ENCODE measurements around the gene EML6.

The EML6 gene

DNA sequence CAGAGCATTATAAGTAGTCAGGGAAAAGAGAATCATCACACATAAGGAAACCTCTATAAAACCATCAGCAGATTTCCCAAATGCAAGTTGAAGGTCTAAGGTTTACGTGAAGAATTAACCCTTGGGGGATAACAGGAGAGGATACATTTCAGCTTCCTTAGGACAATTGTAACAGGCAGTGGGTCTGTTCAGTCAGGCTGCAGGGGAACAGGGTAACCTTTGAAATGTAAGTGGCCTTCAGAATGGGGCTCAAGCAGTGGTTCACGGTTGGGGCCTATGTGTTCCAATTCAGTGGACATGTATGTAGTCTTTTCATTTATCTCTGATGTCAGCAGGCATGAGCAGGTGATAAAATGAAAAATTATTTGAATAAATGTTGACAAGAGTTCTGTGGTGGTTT, 139.3 kb downstream of the EML6 start:
- no peak for DNase-seq (ENCODE audit: low read depth, low spot score)
- in situ Hi-C loops (cut with HindIII; ENCODE audit: low sequenced_read_pairs) = no loop called here

DNA sequence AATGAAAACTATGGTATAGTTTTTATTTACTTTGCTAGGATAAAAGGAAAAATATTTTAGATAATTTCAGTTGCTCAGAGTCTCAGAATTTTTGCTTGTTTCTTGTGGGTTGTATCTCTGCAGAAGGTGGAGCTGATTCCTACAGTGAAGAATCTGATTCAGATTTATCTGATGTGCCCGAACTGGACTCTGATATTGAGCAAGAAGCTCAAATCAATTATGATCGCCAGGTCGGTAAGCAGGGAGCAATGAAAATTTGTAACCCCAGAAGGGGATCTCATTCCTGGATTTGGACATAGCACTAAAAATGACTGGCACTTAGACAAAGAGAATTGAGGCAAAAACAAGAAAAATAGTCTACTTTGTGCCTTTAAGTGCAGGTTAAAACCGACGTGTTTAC, 140.2 kb downstream of the EML6 start:
- in situ Hi-C loops (cut with HindIII; ENCODE audit: low sequenced_read_pairs) = no loop called here
- DNase-seq (ENCODE audit: low read depth, low spot score) = no peak
- no peak for TF ChIP-seq CTCF (IDR thresholded peaks at IDR 0.05; ENCODE audit: low read depth, low read length)
- H3K4me3 ChIP-seq (ENCODE audit: low read depth, low read length) = no peak overlapping the region

More for the DNA sequence above, 139.3 kb downstream of the EML6 start:
- TF ChIP-seq CTCF (IDR thresholded peaks at IDR 0.05; ENCODE audit: low read depth, low read length) = no peak
- no peak overlapping the region for H3K4me3 ChIP-seq (ENCODE audit: low read depth, low read length)

DNA sequence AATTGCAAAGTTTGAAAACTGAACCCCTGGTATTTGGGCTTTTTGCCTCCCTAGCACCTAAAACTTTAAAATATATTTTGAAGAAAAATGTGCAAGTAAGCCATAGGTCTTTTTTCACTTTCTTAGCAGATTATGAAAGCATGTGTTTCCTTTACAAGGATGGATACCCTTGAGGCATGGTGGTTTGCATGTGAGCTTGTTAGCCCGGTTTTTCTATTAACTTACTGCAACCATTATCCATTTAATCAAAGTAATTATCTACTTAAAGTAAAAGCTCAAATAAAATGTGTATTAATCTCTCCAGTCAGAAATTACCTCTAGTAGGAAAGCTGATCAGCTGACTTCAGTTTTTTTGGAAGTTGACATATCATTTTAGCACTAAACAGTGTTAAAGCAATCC, 140.6 kb downstream of the EML6 start:
- no peak for DNase-seq (ENCODE audit: low read depth, low spot score)
- TF ChIP-seq CTCF (IDR thresholded peaks at IDR 0.05; ENCODE audit: low read depth, low read length) = no peak
- H3K4me3 ChIP-seq (ENCODE audit: low read depth, low read length) = no peak overlapping the region
- in situ Hi-C loops (cut with HindIII; ENCODE audit: low sequenced_read_pairs) = no loop called here

DNA sequence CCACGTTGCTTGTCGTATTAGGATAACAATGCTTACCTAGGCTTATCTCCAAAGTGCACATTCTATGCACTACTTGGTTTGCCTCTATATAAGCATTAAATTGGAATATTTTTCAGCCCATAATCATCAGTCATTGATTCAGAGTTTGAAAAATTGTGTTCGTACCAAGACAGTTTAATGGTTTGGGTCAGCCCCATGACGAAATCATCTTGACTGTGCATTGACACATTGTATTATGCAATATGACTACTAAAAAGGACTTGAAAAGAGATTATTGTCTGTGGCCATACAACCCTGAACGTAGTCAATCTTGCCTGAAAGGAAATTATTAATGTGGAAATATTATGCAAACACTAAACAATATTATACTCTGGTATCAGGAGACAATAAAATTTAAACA, 141.3 kb downstream of the EML6 start:
- no peak overlapping the region for H3K4me3 ChIP-seq (ENCODE audit: low read depth, low read length)
- TF ChIP-seq CTCF (IDR thresholded peaks at IDR 0.05; ENCODE audit: low read depth, low read length) = no peak
- DNase-seq (ENCODE audit: low read depth, low spot score) = no peak
- in situ Hi-C loops (cut with HindIII; ENCODE audit: low sequenced_read_pairs) = no loop called here

DNA sequence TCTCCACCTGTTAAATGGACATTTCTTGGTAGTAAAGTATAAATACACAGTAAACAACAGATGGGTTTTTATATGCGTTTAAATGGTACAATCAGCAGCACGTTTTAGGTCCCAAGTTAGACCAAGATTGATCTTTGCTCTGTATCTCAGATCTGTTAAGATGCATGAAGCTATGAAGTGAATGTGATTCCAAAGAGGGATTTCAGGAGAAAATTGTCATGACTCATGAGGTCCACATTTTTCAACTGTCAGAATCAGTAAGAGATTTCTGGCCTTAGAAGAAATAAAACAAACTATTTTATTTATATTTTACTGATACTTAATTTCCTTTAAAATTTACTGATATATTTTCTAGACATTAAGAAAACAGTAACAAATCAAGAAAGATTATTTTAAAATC, 142.7 kb downstream of the EML6 start:
- in situ Hi-C loops (cut with HindIII; ENCODE audit: low sequenced_read_pairs) = no loop called here
- H3K4me3 ChIP-seq (ENCODE audit: low read depth, low read length) = no peak overlapping the region
- TF ChIP-seq CTCF (IDR thresholded peaks at IDR 0.05; ENCODE audit: low read depth, low read length) = no peak
- DNase-seq (ENCODE audit: low read depth, low spot score) = no peak

- no peak for TF ChIP-seq CTCF (IDR thresholded peaks at IDR 0.05; ENCODE audit: low read depth, low read length)
- in situ Hi-C loops (cut with HindIII; ENCODE audit: low sequenced_read_pairs) = no loop called here
- H3K4me3 ChIP-seq (ENCODE audit: low read depth, low read length) = no peak overlapping the region
- DNase-seq (ENCODE audit: low read depth, low spot score) = no peak
Measured at GRCh38 chr2:54866868-54867267, 143.4 kb downstream of the EML6 start.

DNA sequence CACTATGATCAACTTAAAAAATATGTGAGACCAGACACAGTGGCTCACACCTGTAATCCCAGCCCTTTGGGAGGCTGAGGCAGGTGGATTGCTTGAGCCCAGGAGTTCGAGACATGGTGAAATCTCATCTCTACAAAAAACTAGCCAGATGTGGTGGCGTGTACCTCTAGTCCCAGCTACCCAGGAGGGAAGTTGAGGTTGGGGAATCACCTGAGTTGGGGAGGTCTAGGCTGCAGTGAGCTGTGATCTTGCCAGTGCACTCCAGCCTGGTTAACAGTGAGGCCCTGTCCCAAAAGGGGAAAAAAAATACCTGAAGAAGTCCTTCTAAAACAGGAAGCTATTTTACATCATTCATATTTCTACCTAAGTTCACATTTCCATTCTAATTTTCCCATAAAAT, 144.0 kb downstream of the EML6 start:
- in situ Hi-C loops (cut with HindIII; ENCODE audit: low sequenced_read_pairs) = no loop called here
- no peak overlapping the region for H3K4me3 ChIP-seq (ENCODE audit: low read depth, low read length)
- DNase-seq (ENCODE audit: low read depth, low spot score) = no peak
- TF ChIP-seq CTCF (IDR thresholded peaks at IDR 0.05; ENCODE audit: low read depth, low read length) = no peak

Data from astrocyte of the spinal cord (primary cell).